Right lobe of liver (tissue), 6 donors: Measurements from ENCODE around the gene ZBTB7C. TPM values are rescaled to one million over a fixed set of nuclear protein-coding genes. Genes with fewer than 3 reads are reported as not detected.

Source experiments
- ATAC-seq, 4 donors: fragments of 200-7000 bp; cut with Tn5 transposase; one replicate each; pipeline ENCODE4 v1.9.1; 2020; ENCODE audit warnings: mild to moderate bottlenecking in 4 of 4, moderate library complexity in 4 of 4
- DNase-seq, 3 donors: peaks; one replicate each; pipeline ENCODE4 v3.0.0-alpha.2; 2020
- H3K27ac ChIP-seq, 3 donors: fragments of 200-600 bp; one replicate each; pipeline ENCODE4 v1.8.0; 2022
- H3K27me3 ChIP-seq, 2 donors: fragments of 200-600 bp; one replicate each; pipeline ENCODE4 v1.8.0; 2022
- H3K36me3 ChIP-seq, 4 donors: fragments of 200-600 bp; sonication (generic) in 1 of 4; one replicate each; pipeline versions ENCODE4 v1.5.1 to v1.8.0; 2017 to 2022; ENCODE audit warnings: control low read depth in 1 of 4
- H3K4me1 ChIP-seq, 4 donors: fragments of 200-600 bp; sonication (generic) in 1 of 4; one replicate each; pipeline versions ENCODE4 v1.5.1 to v1.8.0; 2017 to 2022; ENCODE audit warnings: control low read depth in 1 of 4
- H3K4me3 ChIP-seq, 3 donors: fragments of 200-600 bp; one replicate each; pipeline ENCODE4 v1.8.0; 2022
- H3K9me3 ChIP-seq, 4 donors: fragments of 200-600 bp; sonication (generic) in 1 of 4; one replicate each; pipeline versions ENCODE4 v1.5.1 to v1.8.0; 2017 to 2022; ENCODE audit warnings: control low read depth in 1 of 4
- CTCF ChIP-seq, 4 donors: fragments of 200-600 bp in 3 of 4; fragments of 450-650 bp in 1 of 4; IDR thresholded peaks; one replicate each; pipeline versions ENCODE4 v1.5.1 to v1.8.0; 2016 to 2022; ENCODE audit warnings: antibody characterized with exemption in 4 of 4, mild to moderate bottlenecking in 2 of 4
- POLR2A ChIP-seq: fragments of 450-650 bp; IDR thresholded peaks from one replicate; pipeline ENCODE4 v1.6.1; 2017; ENCODE audit warnings: antibody characterized with exemption, mild to moderate bottlenecking
- WGBS: methylation state at CpG from one replicate; pipeline ENCODE4 v1.1.6; 2018; ENCODE audit warnings: low coverage, low lambda C conversion rate; ENCODE audit not compliant: insufficient coverage; ENCODE audit errors: missing lambda C conversion rate; 5-methylcytosine and 5-hydroxymethylcytosine counted together
- intact Hi-C, 2 donors: fragments of 100-400 bp; cut with DNase I; formaldehyde crosslinking; loops; one replicate each; pipeline versions ENCODE4 v1.11.2 to v1.14.1; 2022
- total RNA-seq, 6 experiments: library from RNA; depleted of rRNA in 2 of 6; stranded (reverse); fragments of >200 nt in 2 of 6; fragmentation: NEBNext Ultra II Directional in 3 of 6; extraction: Animal tissue kit (Norgen Biotek cat#: 25700) in 3 of 6; gene quantifications; one replicate each; pipeline versions ENCODE4 v1.1.0 to v1.2.4, GENCODE V29; 2016 to 2023
- donor health status: DM: no; HTN: yes; CAD: no.
- donor health status: DM: no; HTN: no; CAD: no.
- donor health status: DM: no; HTN: no; CAD: no.
- donor health status: DM: no; HTN: yes; CAD: no.
- donor health status: DM: no; HTN: yes; CAD: no.

The ZBTB7C gene
- total RNA-seq, 6 experiments from 2014 or later = 1.1 to 1.7 (median 1.3) TPM

- Histone ChIP-seq H3K9me3 (no peaks in the 10 kb centered on the region), H3K27me3 (no peaks in the 10 kb centered on the region), H3K4me3 (no peak overlapping the region), H3K36me3 (no peaks in the 10 kb centered on the region), H3K4me1 (no peaks in the 10 kb centered on the region), H3K27ac (no peak overlapping the region)
- WGBS = 48% methylated on average over 8 of the region's 11 CpGs
- DNase-seq = no peak
- intact Hi-C loops = no loop called here
- ATAC-seq = no peak
- TF ChIP-seq CTCF (IDR thresholded peaks at IDR 0.05) = no peak
- TF ChIP-seq POLR2A = no peak
Measured at GRCh38 chr18:48356909-48357631, 52.1 kb downstream of the ZBTB7C start.

DNA sequence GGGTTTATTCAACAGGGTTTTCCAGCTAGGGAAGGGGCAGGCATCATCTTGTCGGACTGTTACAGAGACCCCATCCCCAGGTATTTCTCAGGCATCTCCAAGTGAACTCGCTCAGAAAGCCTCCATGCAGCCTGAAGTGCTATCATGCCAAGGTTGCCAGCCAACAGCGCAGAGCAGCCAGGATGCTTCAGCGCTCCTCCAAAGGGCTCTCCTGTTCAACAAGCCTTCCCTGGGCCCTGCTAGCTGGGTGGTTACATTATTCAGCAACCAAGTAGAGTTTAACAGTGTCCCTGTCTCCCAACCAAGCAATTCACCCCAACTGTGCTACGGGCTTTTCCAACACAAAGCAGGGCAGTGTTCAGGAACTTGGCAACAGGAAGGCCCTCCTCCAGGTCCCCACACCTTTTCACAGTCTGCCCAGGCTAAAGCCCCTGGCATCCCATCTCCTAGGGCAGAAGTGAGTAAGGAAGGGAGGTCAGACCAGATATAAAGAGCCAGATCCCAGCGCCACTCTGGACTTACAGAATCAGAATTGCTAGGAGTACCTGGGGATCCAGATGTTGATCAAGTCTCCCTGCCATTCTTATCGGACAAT is 52.9 kb downstream of the ZBTB7C start:
- ATAC-seq = no peak
- Histone ChIP-seq H3K9me3 (no peaks in the 10 kb centered on the region), H3K27ac (no peak overlapping the region), H3K36me3 (no peaks in the 10 kb centered on the region), H3K27me3 (no peaks in the 10 kb centered on the region), H3K4me1 (no peaks in the 10 kb centered on the region), H3K4me3 (no peak overlapping the region)
- no peak for DNase-seq
- TF ChIP-seq POLR2A (no peak), CTCF (IDR thresholded peaks at IDR 0.05) (no peak)
- intact Hi-C loops = no loop called here
- 58% methylated on average over 3 of the region's 7 CpGs for WGBS

- DNase-seq (no peak), ATAC-seq (no peak)
- no peak overlapping the region for H3K4me3 ChIP-seq
- WGBS = 89% methylated on average over 4 of the region's 15 CpGs
- H3K36me3 ChIP-seq = no peaks in the 10 kb centered on the region
- intact Hi-C loops = no loop called here
- H3K4me1 ChIP-seq = no peaks in the 10 kb centered on the region
- H3K27me3 ChIP-seq = no peaks in the 10 kb centered on the region
- no peaks in the 10 kb centered on the region for H3K9me3 ChIP-seq
- TF ChIP-seq CTCF (IDR thresholded peaks at IDR 0.05) (no peak), POLR2A (no peak)
- H3K27ac ChIP-seq = no peak overlapping the region
Measured at GRCh38 chr18:48355276-48356115, 53.7 kb downstream of the ZBTB7C start.

GRCh38 chr18:48354746-48355260 is 54.4 kb downstream of the ZBTB7C start:
- no peak for ATAC-seq
- Histone ChIP-seq H3K27ac (no peak overlapping the region), H3K27me3 (no peaks in the 10 kb centered on the region), H3K4me1 (no peaks in the 10 kb centered on the region), H3K4me3 (no peak overlapping the region), H3K36me3 (no peaks in the 10 kb centered on the region), H3K9me3 (no peaks in the 10 kb centered on the region)
- TF ChIP-seq CTCF (IDR thresholded peaks at IDR 0.05) (no peak), POLR2A (no peak)
- DNase-seq = no peak
- WGBS = 60% methylated on average over 1 of the region's 4 CpGs
- intact Hi-C loops = no loop called here
